ENCODE results near the gene SLC16A5. TPM values are rescaled to one million over a fixed set of nuclear protein-coding genes. Genes with fewer than 3 reads are reported as not detected.

The SLC16A5 gene
- total and polyA plus RNA-seq, 10 of the 15 experiments (the other 5 are each of a cell fraction or from before 2014, with no cell fraction given), result 0.03 to 3.1 (median 0.96) TPM

DNA sequence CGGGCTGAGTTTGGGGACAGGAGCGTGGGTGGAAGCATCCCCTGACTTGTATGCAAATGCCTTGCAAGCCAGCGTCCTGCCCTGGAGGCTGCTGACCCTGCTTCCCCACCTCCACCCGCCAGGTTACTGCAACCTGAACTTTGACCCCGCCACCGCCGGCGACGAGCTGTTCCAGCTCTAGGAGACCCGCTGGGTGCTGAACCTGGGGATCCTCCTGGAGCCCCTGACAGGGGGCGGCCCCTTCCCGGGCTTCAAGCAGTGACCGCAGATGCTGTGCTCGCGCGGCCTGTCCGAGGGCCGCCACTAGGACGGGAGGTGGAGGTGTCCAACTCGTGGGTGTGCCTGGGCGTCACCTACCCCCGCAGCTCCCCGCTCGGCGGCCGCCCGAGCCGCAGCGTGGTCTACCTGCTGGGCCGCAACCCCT lies 10.7 kb upstream of the SLC16A5 start:
- H3K27me3 ChIP-seq (replicated peaks in 1 of 2; ENCODE audit: control insufficient read depth in 2 of 2, insufficient read depth in 2 of 2, low read length in 1 of 2), result no peaks in the 10 kb centered on the region
- in situ Hi-C loops (cut with MboI), result no loop called here
- WGBS (ENCODE audit: insufficient coverage, insufficient replicate concordance, low lambda C conversion rate, missing lambda C conversion rate), result 1% methylated on average over 29 of the region's 30 CpGs
- peak overlapping the region; percentile 47; the same call in 1 of the 2 replicates for H3K4me3 ChIP-seq
- H3K4me1 ChIP-seq (ENCODE audit: control insufficient read depth, insufficient read depth, low read length), result peaks cover 30% of the 10 kb centered on the region
- peak overlapping the region; percentile 64; the same call in 1 of the 2 replicates for H3K27ac ChIP-seq (ENCODE audit: control insufficient read depth, insufficient read depth)
- peak overlapping the region; percentile 79; the same call in 1 of the 2 replicates for H3K9ac ChIP-seq (ENCODE audit: control insufficient read depth, insufficient read depth, low read length)
- DNase-seq (ENCODE audit: low read depth, low spot score), result no peak
- H2AFZ ChIP-seq (ENCODE audit: control insufficient read depth, low read depth, low read length), result peak overlapping the region; percentile 82
- ChIA-PET RAD21 (ENCODE audit: unreplicated experiment) (interaction anchor here (0.7 to 1.7 kb wide), 4 partner anchors 26 to 116 kb away, joined by 3 to 10 read pairs (median 6); no protein-coding TSS in a partner anchor), SMC1A (ENCODE audit: uncharacterized antibody, unreplicated experiment) (interaction anchor here (1.1 kb wide), 1 partner anchor 116 kb away, joined by 3 read pairs; no protein-coding TSS in a partner anchor), POLR2A (interaction anchor here (0.7 to 3.9 kb wide), 2 partner anchors 11 to 64 kb away, joined by 3 to 15 read pairs; partner anchors contain the start of gene SLC16A5), CTCF (interaction anchor here (1.4 to 7.6 kb wide), 2 partner anchors 36 to 116 kb away, joined by 4 to 54 read pairs; no protein-coding TSS in a partner anchor)
- no peaks in the 10 kb centered on the region for H4K20me1 ChIP-seq (ENCODE audit: control insufficient read depth, insufficient read depth)
- intact Hi-C loops (cut with micrococcal nuclease; ENCODE audit: unreplicated experiment), result no loop called here
- H3K4me2 ChIP-seq (ENCODE audit: control insufficient read depth, insufficient read depth), result peak overlapping the region; percentile 91
- no peaks in the 10 kb centered on the region for H3K36me3 ChIP-seq (ENCODE audit: control insufficient read depth in 2 of 2, insufficient read depth in 2 of 2, low read length in 1 of 2)
- no peak for FAIRE-seq
- no TSS peak for BruUV-seq (replicated peaks)
- H3K9me3 ChIP-seq (replicated peaks; ENCODE audit: control insufficient read depth, insufficient read depth, low read length), result no peaks in the 10 kb centered on the region
- no peaks in the 10 kb centered on the region for H3K79me2 ChIP-seq (ENCODE audit: control insufficient read depth, insufficient read depth, low read length)
- no peak for ATAC-seq
- TF ChIP-seq, protein P1, sequence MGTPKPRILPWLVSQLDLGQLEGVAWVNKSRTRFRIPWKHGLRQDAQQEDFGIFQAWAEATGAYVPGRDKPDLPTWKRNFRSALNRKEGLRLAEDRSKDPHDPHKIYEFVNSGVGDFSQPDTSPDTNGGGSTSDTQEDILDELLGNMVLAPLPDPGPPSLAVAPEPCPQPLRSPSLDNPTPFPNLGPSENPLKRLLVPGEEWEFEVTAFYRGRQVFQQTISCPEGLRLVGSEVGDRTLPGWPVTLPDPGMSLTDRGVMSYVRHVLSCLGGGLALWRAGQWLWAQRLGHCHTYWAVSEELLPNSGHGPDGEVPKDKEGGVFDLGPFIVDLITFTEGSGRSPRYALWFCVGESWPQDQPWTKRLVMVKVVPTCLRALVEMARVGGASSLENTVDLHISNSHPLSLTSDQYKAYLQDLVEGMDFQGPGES (IDR thresholded peaks at IDR 0.05), result no peak
- TF ChIP-seq ZNF24 (IDR thresholded peaks at IDR 0.05) (no peak), SMC3 (IDR thresholded peaks at IDR 0.05; ENCODE audit: borderline replicate concordance, low read length) (no peak), MYC (IDR thresholded peaks at IDR 0.05; ENCODE audit: insufficient read depth, insufficient read length, insufficient replicate concordance, low read length, severe bottlenecking) (no peak), SMARCA5 (IDR thresholded peaks at IDR 0.05) (peak; percentile 51; the same call in 1 of the 2 replicates), GABPA (IDR thresholded peaks at IDR 0.05; ENCODE audit: low read depth) (no peak), POU2F2 (IDR thresholded peaks at IDR 0.05; ENCODE audit: borderline replicate concordance, low read depth, low read length) (peak; percentile 42; the same call in 1 of the 3 replicates), SMAD1 (IDR thresholded peaks at IDR 0.05; ENCODE audit: low read depth, partially characterized antibody) (no peak), ZNF207 (IDR thresholded peaks at IDR 0.05; ENCODE audit: borderline replicate concordance) (no peak), FOXM1 (IDR thresholded peaks at IDR 0.05; ENCODE audit: low read depth, low read length) (no peak), NR2F1 (conservative IDR thresholded peaks at IDR 0.05) (peak; percentile 77), STAT1 (conservative IDR thresholded peaks at IDR 0.05) (no peak)
- TF ChIP-seq, protein P2, sequence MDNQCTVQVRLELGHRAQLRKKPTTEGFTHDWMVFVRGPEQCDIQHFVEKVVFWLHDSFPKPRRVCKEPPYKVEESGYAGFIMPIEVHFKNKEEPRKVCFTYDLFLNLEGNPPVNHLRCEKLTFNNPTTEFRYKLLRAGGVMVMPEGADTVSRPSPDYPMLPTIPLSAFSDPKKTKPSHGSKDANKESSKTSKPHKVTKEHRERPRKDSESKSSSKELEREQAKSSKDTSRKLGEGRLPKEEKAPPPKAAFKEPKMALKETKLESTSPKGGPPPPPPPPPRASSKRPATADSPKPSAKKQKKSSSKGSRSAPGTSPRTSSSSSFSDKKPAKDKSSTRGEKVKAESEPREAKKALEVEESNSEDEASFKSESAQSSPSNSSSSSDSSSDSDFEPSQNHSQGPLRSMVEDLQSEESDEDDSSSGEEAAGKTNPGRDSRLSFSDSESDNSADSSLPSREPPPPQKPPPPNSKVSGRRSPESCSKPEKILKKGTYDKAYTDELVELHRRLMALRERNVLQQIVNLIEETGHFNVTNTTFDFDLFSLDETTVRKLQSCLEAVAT (IDR thresholded peaks at IDR 0.05), result no peak
- TF ChIP-seq, protein P3, sequence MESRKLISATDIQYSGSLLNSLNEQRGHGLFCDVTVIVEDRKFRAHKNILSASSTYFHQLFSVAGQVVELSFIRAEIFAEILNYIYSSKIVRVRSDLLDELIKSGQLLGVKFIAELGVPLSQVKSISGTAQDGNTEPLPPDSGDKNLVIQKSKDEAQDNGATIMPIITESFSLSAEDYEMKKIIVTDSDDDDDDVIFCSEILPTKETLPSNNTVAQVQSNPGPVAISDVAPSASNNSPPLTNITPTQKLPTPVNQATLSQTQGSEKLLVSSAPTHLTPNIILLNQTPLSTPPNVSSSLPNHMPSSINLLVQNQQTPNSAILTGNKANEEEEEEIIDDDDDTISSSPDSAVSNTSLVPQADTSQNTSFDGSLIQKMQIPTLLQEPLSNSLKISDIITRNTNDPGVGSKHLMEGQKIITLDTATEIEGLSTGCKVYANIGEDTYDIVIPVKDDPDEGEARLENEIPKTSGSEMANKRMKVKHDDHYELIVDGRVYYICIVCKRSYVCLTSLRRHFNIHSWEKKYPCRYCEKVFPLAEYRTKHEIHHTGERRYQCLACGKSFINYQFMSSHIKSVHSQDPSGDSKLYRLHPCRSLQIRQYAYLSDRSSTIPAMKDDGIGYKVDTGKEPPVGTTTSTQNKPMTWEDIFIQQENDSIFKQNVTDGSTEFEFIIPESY (IDR thresholded peaks at IDR 0.05), result peak; percentile 88
- TF ChIP-seq, protein P4, sequence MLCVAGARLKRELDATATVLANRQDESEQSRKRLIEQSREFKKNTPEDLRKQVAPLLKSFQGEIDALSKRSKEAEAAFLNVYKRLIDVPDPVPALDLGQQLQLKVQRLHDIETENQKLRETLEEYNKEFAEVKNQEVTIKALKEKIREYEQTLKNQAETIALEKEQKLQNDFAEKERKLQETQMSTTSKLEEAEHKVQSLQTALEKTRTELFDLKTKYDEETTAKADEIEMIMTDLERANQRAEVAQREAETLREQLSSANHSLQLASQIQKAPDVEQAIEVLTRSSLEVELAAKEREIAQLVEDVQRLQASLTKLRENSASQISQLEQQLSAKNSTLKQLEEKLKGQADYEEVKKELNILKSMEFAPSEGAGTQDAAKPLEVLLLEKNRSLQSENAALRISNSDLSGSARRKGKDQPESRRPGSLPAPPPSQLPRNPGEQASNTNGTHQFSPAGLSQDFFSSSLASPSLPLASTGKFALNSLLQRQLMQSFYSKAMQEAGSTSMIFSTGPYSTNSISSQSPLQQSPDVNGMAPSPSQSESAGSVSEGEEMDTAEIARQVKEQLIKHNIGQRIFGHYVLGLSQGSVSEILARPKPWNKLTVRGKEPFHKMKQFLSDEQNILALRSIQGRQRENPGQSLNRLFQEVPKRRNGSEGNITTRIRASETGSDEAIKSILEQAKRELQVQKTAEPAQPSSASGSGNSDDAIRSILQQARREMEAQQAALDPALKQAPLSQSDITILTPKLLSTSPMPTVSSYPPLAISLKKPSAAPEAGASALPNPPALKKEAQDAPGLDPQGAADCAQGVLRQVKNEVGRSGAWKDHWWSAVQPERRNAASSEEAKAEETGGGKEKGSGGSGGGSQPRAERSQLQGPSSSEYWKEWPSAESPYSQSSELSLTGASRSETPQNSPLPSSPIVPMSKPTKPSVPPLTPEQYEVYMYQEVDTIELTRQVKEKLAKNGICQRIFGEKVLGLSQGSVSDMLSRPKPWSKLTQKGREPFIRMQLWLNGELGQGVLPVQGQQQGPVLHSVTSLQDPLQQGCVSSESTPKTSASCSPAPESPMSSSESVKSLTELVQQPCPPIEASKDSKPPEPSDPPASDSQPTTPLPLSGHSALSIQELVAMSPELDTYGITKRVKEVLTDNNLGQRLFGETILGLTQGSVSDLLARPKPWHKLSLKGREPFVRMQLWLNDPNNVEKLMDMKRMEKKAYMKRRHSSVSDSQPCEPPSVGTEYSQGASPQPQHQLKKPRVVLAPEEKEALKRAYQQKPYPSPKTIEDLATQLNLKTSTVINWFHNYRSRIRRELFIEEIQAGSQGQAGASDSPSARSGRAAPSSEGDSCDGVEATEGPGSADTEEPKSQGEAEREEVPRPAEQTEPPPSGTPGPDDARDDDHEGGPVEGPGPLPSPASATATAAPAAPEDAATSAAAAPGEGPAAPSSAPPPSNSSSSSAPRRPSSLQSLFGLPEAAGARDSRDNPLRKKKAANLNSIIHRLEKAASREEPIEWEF (IDR thresholded peaks at IDR 0.05; ENCODE audit: insufficient replicate concordance, low read depth, low read length), result no peak
